ENCODE measurements around the gene EEF2. TPM values are rescaled to one million over a fixed set of nuclear protein-coding genes. Genes with fewer than 3 reads are reported as not detected.

The EEF2 gene
- total and polyA plus RNA-seq, 2 of the 4 experiments (the other 2 are of a cell fraction): 1,505 to 2,161 TPM

DNA sequence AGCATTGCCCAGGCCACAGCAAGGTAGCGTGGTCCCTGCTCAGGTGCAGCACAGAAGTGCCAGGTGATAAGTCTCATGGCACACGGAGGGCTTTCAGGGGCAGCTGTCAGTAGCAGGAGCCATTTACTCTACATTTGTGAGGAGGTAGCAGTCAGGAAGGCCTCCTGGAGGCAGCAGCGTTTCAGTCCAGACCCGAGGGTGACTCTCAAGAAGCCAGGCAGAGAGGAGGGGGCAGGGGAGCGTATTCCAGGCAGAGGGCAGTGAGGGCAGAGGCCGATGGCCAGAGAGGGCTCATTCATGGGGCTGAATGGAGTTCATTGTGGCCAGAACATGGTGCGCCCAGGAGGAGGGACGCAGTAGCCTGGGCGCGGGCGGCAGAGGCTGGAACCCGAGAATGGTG is 31.2 kb upstream of the EEF2 start:
- Histone ChIP-seq H3K18ac (ENCODE audit: low read depth, low read length) (no peak overlapping the region), H2BK20ac (ENCODE audit: low read depth, low read length) (no peak overlapping the region), H3K23ac (ENCODE audit: low read depth, low read length) (no peak overlapping the region), H4K5ac (ENCODE audit: low read depth, low read length) (no peak overlapping the region), H2BK15ac (ENCODE audit: low read depth, low read length) (no peak overlapping the region), H3K4me3 (ENCODE audit: insufficient read depth, low read depth, low read length) (no peak overlapping the region), H3K14ac (replicated peaks; ENCODE audit: low read depth, low read length) (no peak overlapping the region), H3K4ac (ENCODE audit: low read depth, low read length) (no peak overlapping the region), H2BK5ac (ENCODE audit: low read depth, low read length, poor library complexity, severe bottlenecking) (no peak overlapping the region), H2AK9ac (replicated peaks; ENCODE audit: low read depth, low read length, poor library complexity) (no peak overlapping the region), H3K4me1 (ENCODE audit: control insufficient read depth, insufficient read depth, low read length) (no peaks in the 10 kb centered on the region), H3K56ac (ENCODE audit: extremely low read depth, insufficient read depth, low read length) (no peak overlapping the region), H3K79me1 (ENCODE audit: low read depth in 1 of 2, low read length in 2 of 2) (peaks cover 15 to 84% of the 10 kb centered on the region in 2 experiments), H3K9ac (ENCODE audit: low read depth, low read length) (no peak overlapping the region), H4K8ac (ENCODE audit: low read depth in 2 of 2, low read length in 2 of 2) (no peak overlapping the region), H2AK5ac (ENCODE audit: low read depth, low read length) (no peak overlapping the region), H3K9me3 (ENCODE audit: control insufficient read depth, insufficient read depth, low read length) (no peaks in the 10 kb centered on the region), H3K36me3 (ENCODE audit: control insufficient read depth, insufficient read depth, low read length) (peaks cover 45% of the 10 kb centered on the region), H4K91ac (ENCODE audit: insufficient read depth, low read depth, low read length) (no peak overlapping the region), H3K27ac (ENCODE audit: insufficient read depth, low read length) (no peak overlapping the region), H2BK120ac (ENCODE audit: low read depth, low read length) (no peak overlapping the region), H3K9me1 (ENCODE audit: insufficient read depth, low read length) (no peaks in the 10 kb centered on the region), H3K4me2 (ENCODE audit: low read depth, low read length) (no peak overlapping the region), H3K27me3 (ENCODE audit: control insufficient read depth, insufficient read depth, low read length) (no peaks in the 10 kb centered on the region), H4K20me1 (ENCODE audit: insufficient read depth, low read length) (peaks cover 77% of the 10 kb centered on the region), H2AFZ (replicated peaks; ENCODE audit: low read length, poor library complexity) (no peak overlapping the region)
- ChIA-PET CTCF (no interaction called here), POLR2A (ENCODE audit: unreplicated experiment) (no interaction called here)
- BruUV-seq (replicated peaks): no TSS peak
- in situ Hi-C loops (cut with MboI; ENCODE audit: low sequenced_read_pairs) (no loop called here), intact Hi-C loops (cut with micrococcal nuclease) (no loop called here), dilution Hi-C loops (cut with HindIII; ENCODE audit: low sequenced_read_pairs, unreplicated experiment) (no loop called here)
- no peak for ATAC-seq (ENCODE audit: low read depth)
- TF ChIP-seq CHD1 (IDR thresholded peaks at IDR 0.05; ENCODE audit: low read depth, low read length) (no peak), MXI1 (IDR thresholded peaks at IDR 0.05; ENCODE audit: borderline replicate concordance, low read depth, low read length) (no peak), POLR2A (IDR thresholded peaks at IDR 0.05; ENCODE audit: low read depth, low read length) (no peak)
- TF ChIP-seq, protein P1, sequence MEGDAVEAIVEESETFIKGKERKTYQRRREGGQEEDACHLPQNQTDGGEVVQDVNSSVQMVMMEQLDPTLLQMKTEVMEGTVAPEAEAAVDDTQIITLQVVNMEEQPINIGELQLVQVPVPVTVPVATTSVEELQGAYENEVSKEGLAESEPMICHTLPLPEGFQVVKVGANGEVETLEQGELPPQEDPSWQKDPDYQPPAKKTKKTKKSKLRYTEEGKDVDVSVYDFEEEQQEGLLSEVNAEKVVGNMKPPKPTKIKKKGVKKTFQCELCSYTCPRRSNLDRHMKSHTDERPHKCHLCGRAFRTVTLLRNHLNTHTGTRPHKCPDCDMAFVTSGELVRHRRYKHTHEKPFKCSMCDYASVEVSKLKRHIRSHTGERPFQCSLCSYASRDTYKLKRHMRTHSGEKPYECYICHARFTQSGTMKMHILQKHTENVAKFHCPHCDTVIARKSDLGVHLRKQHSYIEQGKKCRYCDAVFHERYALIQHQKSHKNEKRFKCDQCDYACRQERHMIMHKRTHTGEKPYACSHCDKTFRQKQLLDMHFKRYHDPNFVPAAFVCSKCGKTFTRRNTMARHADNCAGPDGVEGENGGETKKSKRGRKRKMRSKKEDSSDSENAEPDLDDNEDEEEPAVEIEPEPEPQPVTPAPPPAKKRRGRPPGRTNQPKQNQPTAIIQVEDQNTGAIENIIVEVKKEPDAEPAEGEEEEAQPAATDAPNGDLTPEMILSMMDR (conservative IDR thresholded peaks at IDR 0.05; ENCODE audit: low read depth, low read length): no peak
- WGBS, 2 experiments (ENCODE audit: extremely low coverage in 2 of 2, insufficient read length in 1 of 2): 90% methylated on average over 8 of the region's 12 CpGs; no CpG with 5 or more reads in 1 of the 2 experiments
- DNase-seq: no peak
